GM12864 (cell line): Measurements from ENCODE around the gene ZGLP1.

ENCODE experiments used
- DNase-seq: peaks from one replicate; pipeline ENCODE4 v3.0.0-alpha.2; 2011; ENCODE audit warnings: low read depth
- H3K4me3 ChIP-seq: 2 replicates; pipeline ENCODE4 v1.5.1; 2011; ENCODE audit warnings: mild to moderate bottlenecking, low read depth, low read length, control low read depth
- CTCF ChIP-seq: IDR thresholded peaks from 2 replicates; pipeline ENCODE4 v1.5.1; 2011; ENCODE audit warnings: low read depth, mild to moderate bottlenecking, moderate library complexity, low read length, control low read depth, inconsistent platforms; ENCODE audit errors: missing control alignments

The ZGLP1 gene

GRCh38 chr19:10259162-10259905, 50.3 kb downstream of the ZGLP1 start:
- peak; percentile 86 for DNase-seq
- H3K4me3 ChIP-seq: no peak overlapping the region
- peak; percentile 86 for TF ChIP-seq CTCF

DNA sequence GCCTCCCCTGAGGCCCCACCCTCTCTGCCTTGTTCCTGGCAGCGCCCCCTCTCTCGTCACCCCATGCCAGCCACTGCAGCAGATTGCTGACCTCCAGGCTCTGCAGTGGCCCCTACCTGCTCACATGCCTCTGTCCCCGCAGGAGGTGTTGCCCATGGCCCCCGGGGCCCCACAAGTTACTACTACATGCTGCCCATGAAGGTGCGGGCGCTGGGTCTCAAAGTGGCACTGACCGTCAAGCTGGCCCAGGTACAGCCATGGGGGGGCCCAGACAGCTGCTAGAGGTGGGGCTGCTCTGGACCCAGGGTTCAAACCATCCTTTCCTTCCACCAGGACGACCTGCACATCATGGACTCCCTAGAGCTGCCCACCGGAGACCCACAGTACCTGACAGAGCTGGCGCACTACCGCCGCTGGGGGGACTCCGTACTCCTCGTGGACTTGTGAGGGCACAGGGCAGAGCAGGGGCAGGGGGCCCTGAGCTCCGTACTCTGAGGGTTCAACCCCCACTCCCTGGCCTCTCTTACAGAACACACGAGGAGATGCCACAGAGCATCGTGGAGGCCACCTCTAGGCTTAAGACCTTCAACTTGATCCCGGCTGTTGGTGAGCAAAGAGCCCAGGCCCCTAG, 51.4 kb downstream of the ZGLP1 start:
- no peak for TF ChIP-seq CTCF
- no peak overlapping the region for H3K4me3 ChIP-seq
- no peak for DNase-seq

DNA sequence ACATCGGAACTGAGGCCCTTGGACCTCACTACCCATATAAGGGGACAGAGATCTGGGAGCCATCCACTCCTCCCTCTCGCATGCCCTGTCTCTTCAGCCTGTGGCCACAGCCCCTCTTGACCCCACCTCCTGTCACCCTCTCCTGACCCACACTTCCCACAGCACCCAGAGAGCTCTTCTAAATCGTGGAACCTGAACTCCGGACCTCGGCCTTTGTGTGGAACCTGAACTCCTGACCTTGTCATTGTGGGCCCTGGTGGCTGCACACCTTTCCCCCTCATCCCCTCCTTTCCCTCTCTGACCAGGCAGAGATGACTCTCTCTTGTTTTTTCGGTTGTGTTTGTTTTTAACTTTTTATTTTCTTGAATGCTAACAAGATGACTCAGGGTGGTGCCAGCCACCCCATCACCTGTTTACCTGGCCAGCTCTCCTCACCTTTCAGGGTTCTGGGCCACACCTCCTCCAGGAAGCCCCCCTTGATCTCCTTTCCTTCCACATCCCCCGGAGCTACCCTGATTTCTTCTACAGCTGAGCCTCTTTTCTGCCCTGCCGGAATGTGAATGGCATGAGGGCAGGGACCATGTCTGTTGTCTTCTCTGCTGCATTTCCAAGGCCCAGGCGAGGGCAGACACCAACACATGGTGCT, 52.5 kb downstream of the ZGLP1 start:
- no peak for DNase-seq
- TF ChIP-seq CTCF: no peak
- H3K4me3 ChIP-seq: no peak overlapping the region

DNA sequence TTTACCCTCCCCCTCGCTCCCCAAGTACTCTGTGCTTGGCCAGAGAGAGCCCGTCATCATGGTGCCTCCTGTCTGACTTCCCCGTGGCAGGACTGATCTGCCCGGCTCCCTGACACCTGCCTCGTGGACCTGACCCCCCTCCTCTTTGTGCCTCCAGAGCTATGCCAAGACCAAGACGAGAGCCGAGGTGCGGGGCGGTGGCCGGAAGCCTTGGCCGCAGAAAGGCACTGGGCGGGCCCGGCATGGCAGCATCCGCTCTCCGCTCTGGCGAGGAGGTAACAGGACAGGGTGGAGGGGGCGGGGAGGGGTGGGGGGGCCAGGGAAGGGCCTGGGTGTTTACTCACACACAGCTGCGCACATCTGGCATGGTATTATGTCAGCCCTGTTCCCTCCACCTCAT, 53.1 kb downstream of the ZGLP1 start:
- TF ChIP-seq CTCF: no peak
- DNase-seq: no peak
- no peak overlapping the region for H3K4me3 ChIP-seq

DNA sequence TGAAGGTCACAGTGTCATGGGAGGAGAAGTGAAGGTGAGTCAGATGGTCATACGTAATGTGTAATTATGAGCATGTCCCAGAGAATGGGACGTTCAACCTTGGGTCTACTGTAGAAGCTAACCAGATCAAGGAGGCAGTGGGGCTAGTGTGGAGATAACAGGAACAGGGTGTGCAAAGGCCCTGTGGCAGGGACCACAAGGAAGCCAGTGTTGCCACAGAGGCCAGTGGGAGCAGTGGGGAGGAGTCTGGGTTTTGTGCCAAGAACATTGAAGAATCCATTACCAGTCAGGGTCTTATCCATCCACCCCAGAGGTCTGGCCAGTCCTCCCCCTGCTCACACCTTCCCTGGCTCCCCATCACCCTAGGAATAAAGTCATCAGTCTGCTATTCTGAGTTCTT, 54.3 kb downstream of the ZGLP1 start:
- TF ChIP-seq CTCF: no peak
- H3K4me3 ChIP-seq: no peak overlapping the region
- DNase-seq: no peak
